Measurements from ENCODE around the gene HAAO. TPM values are rescaled to one million over a fixed set of nuclear protein-coding genes. Genes with fewer than 3 reads are reported as not detected.

HAAO gene
- total and polyA plus RNA-seq, 2 of the 13 experiments (the other 11 are each of a cell fraction or from before 2014, with no cell fraction given) = 36.1 to 42.7 TPM

DNA sequence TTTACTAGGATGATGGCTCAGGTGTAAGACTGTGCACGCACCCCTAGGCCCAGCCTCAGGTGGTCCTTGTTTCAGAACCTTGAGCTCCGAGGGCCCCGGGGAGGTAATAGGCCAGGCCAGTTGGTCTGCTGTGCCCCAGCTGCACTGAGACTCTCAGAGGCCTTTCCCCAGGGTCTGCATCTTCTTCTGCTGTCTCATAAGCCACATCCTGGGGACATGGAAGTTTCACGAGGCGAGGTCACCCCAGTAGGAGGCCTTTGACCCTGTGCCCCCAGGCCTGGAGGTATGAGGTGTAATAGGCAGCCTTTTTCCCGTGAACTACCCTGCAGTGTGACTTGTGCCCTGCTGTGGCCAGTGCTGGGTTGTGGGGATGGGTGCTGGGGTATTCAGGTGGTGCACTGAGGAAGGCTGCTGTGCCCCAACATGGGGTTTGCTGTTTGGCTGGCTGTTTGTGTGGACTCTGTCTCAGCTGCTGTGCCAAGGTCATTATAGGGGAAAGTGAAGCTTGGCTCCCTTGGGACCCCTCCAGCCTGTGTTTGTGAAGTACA is 35.3 kb downstream of the HAAO start (continued):
- TF ChIP-seq, protein P1, sequence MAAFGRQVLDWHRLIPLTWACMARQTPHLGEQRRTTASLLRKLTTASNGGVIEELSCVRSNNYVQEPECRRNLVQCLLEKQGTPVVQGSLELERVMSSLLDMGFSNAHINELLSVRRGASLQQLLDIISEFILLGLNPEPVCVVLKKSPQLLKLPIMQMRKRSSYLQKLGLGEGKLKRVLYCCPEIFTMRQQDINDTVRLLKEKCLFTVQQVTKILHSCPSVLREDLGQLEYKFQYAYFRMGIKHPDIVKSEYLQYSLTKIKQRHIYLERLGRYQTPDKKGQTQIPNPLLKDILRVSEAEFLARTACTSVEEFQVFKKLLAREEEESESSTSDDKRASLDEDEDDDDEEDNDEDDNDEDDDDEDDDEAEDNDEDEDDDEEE (CRISPR knock-in tag; IDR thresholded peaks at IDR 0.05) = no peak
- TF ChIP-seq TCF7 (IDR thresholded peaks at IDR 0.05; ENCODE audit: low read depth) (no peak), MAZ (IDR thresholded peaks at IDR 0.05; ENCODE audit: borderline replicate concordance, low read depth, low read length) (no peak), MAZ (CRISPR knock-in tag; IDR thresholded peaks at IDR 0.05; ENCODE audit: low read depth) (no peak), POLR2AphosphoS5 (IDR thresholded peaks at IDR 0.05; ENCODE audit: low read depth, low read length) (no peak), ZFX (CRISPR knock-in tag; IDR thresholded peaks at IDR 0.05; ENCODE audit: low read depth) (0 out of 2 replicates have a peak, but pooled peaks have one; percentile 18), MEF2D (CRISPR knock-in tag; IDR thresholded peaks at IDR 0.05) (no peak), ZNF354B (CRISPR knock-in tag; IDR thresholded peaks at IDR 0.05) (no peak), ZNF746 (CRISPR knock-in tag; IDR thresholded peaks at IDR 0.05) (no peak), ZFYVE20 (CRISPR knock-in tag; IDR thresholded peaks at IDR 0.05; ENCODE audit: borderline replicate concordance, low read depth) (no peak), ZNF549 (CRISPR knock-in tag; IDR thresholded peaks at IDR 0.05) (no peak), ZNF792 (CRISPR knock-in tag; IDR thresholded peaks at IDR 0.05) (no peak)
- TF ChIP-seq, protein P2, sequence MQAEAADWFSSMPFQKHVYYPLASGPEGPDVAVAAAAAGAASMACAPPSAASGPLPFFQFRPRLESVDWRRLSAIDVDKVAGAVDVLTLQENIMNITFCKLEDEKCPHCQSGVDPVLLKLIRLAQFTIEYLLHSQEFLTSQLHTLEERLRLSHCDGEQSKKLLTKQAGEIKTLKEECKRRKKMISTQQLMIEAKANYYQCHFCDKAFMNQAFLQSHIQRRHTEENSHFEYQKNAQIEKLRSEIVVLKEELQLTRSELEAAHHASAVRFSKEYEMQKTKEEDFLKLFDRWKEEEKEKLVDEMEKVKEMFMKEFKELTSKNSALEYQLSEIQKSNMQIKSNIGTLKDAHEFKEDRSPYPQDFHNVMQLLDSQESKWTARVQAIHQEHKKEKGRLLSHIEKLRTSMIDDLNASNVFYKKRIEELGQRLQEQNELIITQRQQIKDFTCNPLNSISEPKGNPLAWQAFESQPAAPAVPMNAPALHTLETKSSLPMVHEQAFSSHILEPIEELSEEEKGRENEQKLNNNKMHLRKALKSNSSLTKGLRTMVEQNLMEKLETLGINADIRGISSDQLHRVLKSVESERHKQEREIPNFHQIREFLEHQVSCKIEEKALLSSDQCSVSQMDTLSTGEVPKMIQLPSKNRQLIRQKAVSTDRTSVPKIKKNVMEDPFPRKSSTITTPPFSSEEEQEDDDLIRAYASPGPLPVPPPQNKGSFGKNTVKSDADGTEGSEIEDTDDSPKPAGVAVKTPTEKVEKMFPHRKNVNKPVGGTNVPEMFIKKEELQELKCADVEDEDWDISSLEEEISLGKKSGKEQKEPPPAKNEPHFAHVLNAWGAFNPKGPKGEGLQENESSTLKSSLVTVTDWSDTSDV (CRISPR knock-in tag; IDR thresholded peaks at IDR 0.05) = no peak
- TF ChIP-seq, protein P3, sequence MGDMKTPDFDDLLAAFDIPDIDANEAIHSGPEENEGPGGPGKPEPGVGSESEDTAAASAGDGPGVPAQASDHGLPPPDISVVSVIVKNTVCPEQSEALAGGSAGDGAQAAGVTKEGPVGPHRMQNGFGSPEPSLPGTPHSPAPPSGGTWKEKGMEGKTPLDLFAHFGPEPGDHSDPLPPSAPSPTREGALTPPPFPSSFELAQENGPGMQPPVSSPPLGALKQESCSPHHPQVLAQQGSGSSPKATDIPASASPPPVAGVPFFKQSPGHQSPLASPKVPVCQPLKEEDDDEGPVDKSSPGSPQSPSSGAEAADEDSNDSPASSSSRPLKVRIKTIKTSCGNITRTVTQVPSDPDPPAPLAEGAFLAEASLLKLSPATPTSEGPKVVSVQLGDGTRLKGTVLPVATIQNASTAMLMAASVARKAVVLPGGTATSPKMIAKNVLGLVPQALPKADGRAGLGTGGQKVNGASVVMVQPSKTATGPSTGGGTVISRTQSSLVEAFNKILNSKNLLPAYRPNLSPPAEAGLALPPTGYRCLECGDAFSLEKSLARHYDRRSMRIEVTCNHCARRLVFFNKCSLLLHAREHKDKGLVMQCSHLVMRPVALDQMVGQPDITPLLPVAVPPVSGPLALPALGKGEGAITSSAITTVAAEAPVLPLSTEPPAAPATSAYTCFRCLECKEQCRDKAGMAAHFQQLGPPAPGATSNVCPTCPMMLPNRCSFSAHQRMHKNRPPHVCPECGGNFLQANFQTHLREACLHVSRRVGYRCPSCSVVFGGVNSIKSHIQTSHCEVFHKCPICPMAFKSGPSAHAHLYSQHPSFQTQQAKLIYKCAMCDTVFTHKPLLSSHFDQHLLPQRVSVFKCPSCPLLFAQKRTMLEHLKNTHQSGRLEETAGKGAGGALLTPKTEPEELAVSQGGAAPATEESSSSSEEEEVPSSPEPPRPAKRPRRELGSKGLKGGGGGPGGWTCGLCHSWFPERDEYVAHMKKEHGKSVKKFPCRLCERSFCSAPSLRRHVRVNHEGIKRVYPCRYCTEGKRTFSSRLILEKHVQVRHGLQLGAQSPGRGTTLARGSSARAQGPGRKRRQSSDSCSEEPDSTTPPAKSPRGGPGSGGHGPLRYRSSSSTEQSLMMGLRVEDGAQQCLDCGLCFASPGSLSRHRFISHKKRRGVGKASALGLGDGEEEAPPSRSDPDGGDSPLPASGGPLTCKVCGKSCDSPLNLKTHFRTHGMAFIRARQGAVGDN (CRISPR knock-in tag; IDR thresholded peaks at IDR 0.05) = peak; percentile 38
